WERI-Rb-1 (cell line): ENCODE measurements around the gene SECTM1.
A peak's percentile ranks its signal among the peaks of the same experiment; 100 is the strongest.

Source experiments
- DNase-seq: peaks from one replicate; pipeline ENCODE4 v3.0.0-alpha.2; 2020
- H3K27ac ChIP-seq: fragments of 250-450 bp; sonication (Bioruptor Pico); 2 replicates; pipeline ENCODE4 v1.5.1; 2020; ENCODE audit warnings: mild to moderate bottlenecking, moderate library complexity
- H3K27me3 ChIP-seq: fragments of 250-450 bp; sonication (Bioruptor Pico); 2 replicates; pipeline ENCODE4 v1.5.1; 2021; ENCODE audit warnings: mild to moderate bottlenecking, low read depth, moderate library complexity; ENCODE audit not compliant: insufficient read depth, severe bottlenecking
- H3K36me3 ChIP-seq: fragments of 250-450 bp; sonication (Bioruptor Pico); 2 replicates; pipeline ENCODE4 v1.5.1; 2020; ENCODE audit warnings: mild to moderate bottlenecking, moderate library complexity
- H3K4me3 ChIP-seq: 2 replicates; pipeline ENCODE4 v1.5.1; 2011; ENCODE audit warnings: low read depth, mild to moderate bottlenecking, control low read depth, low read length
- H3K9me3 ChIP-seq: fragments of 250-450 bp; sonication (Bioruptor Pico); 2 replicates; pipeline ENCODE4 v1.5.1; 2021; ENCODE audit warnings: mild to moderate bottlenecking, moderate library complexity; ENCODE audit not compliant: severe bottlenecking
- CTCF ChIP-seq: IDR thresholded peaks from 2 replicates; pipeline ENCODE4 v1.5.1; 2011; ENCODE audit warnings: low read depth, mild to moderate bottlenecking, control low read depth, inconsistent platforms, low read length

SECTM1 gene

GRCh38 chr17:82330322-82331239 lies 3.0 kb downstream of the SECTM1 start:
- Histone ChIP-seq H3K4me3 (no peak overlapping the region), H3K27ac (no peak overlapping the region), H3K27me3 (no peaks in the 10 kb centered on the region)

GRCh38 chr17:82329683-82330321 lies 3.8 kb downstream of the SECTM1 start:
- no peak overlapping the region for H3K27ac ChIP-seq
- DNase-seq, result no peak
- no peaks in the 10 kb centered on the region for H3K9me3 ChIP-seq
- H3K36me3 ChIP-seq, result no peaks in the 10 kb centered on the region
- TF ChIP-seq CTCF, result no peak
- H3K4me3 ChIP-seq, result no peak overlapping the region
- no peaks in the 10 kb centered on the region for H3K27me3 ChIP-seq

More at GRCh38 chr17:82330322-82331239, 3.0 kb downstream of the SECTM1 start:
- no peaks in the 10 kb centered on the region for H3K9me3 ChIP-seq
- H3K36me3 ChIP-seq, result no peaks in the 10 kb centered on the region
- DNase-seq, result peak; percentile 53
- TF ChIP-seq CTCF, result no peak

- no peak for TF ChIP-seq CTCF
- no peak for DNase-seq
- no peaks in the 10 kb centered on the region for H3K36me3 ChIP-seq
- H3K27me3 ChIP-seq, result no peaks in the 10 kb centered on the region
- no peak overlapping the region for H3K4me3 ChIP-seq
- H3K27ac ChIP-seq, result no peak overlapping the region
- no peaks in the 10 kb centered on the region for H3K9me3 ChIP-seq
These were observed 4.5 kb downstream of the SECTM1 start for GRCh38 chr17:82328994-82329507.

- no peak overlapping the region for H3K27ac ChIP-seq
- H3K4me3 ChIP-seq, result no peak overlapping the region
- no peaks in the 10 kb centered on the region for H3K9me3 ChIP-seq
- no peak for DNase-seq
- H3K27me3 ChIP-seq, result no peaks in the 10 kb centered on the region
- H3K36me3 ChIP-seq, result no peaks in the 10 kb centered on the region
- TF ChIP-seq CTCF, result no peak
These were observed 5.2 kb downstream of the SECTM1 start for GRCh38 chr17:82328141-82328993.

- H3K4me3 ChIP-seq, result no peak overlapping the region
- H3K27ac ChIP-seq, result no peak overlapping the region
- H3K36me3 ChIP-seq, result no peaks in the 10 kb centered on the region
- no peaks in the 10 kb centered on the region for H3K27me3 ChIP-seq
- TF ChIP-seq CTCF, result no peak
- DNase-seq, result no peak
- no peaks in the 10 kb centered on the region for H3K9me3 ChIP-seq
These were observed 5.8 kb downstream of the SECTM1 start for GRCh38 chr17:82327757-82328140.
